Liver (tissue), 9 donors: Measurements from ENCODE around the gene MDH1B. TPM values are rescaled to one million over a fixed set of nuclear protein-coding genes. Genes with fewer than 3 reads are reported as not detected.

ENCODE experiments used
- DNase-seq: peaks from one replicate; pipeline ENCODE4 v3.0.0-alpha.2; 2017; ENCODE audit warnings: low spot score
- H3K27ac ChIP-seq, 2 donors: one replicate each; pipeline ENCODE4 v1.7.0; 2013; ENCODE audit warnings: inconsistent platforms in 2 of 2, low read length in 2 of 2, control low read depth in 1 of 2, low read depth in 1 of 2, mild to moderate bottlenecking in 1 of 2
- H3K27me3 ChIP-seq, 4 donors: one replicate each; pipeline versions ENCODE4 v1.6.1 to v1.7.0; 2013; ENCODE audit warnings: low read length in 3 of 4, inconsistent platforms in 1 of 4, mild to moderate bottlenecking in 1 of 4, moderate library complexity in 1 of 4; ENCODE audit not compliant: control insufficient read depth in 4 of 4, insufficient read depth in 4 of 4
- H3K36me3 ChIP-seq, 4 donors: one replicate each; pipeline versions ENCODE4 v1.6.1 to v1.7.0; 2013; ENCODE audit warnings: low read length in 3 of 4, mild to moderate bottlenecking in 3 of 4, low read depth in 1 of 4, moderate library complexity in 1 of 4; ENCODE audit not compliant: control insufficient read depth in 4 of 4, insufficient read depth in 3 of 4
- H3K4me1 ChIP-seq, 4 donors: one replicate each; pipeline versions ENCODE4 v1.6.1 to v1.7.0; 2013; ENCODE audit warnings: low read length in 3 of 4, mild to moderate bottlenecking in 3 of 4, moderate library complexity in 1 of 4; ENCODE audit not compliant: control insufficient read depth in 4 of 4, insufficient read depth in 4 of 4
- H3K4me3 ChIP-seq, 3 donors: one replicate each; pipeline versions ENCODE4 v1.6.1 to v1.7.0; 2013; ENCODE audit warnings: low read length in 3 of 3, control low read depth in 1 of 3, low read depth in 1 of 3, mild to moderate bottlenecking in 1 of 3
- H3K9ac ChIP-seq, 2 donors: one replicate each; pipeline ENCODE4 v1.7.0; 2013; ENCODE audit warnings: low read length in 2 of 2, mild to moderate bottlenecking in 2 of 2, moderate library complexity in 2 of 2, control low read depth in 1 of 2, low read depth in 1 of 2
- H3K9me3 ChIP-seq, 4 donors: one replicate each; pipeline versions ENCODE4 v1.6.1 to v1.7.0; 2013; ENCODE audit warnings: low read length in 3 of 4; ENCODE audit not compliant: control insufficient read depth in 4 of 4
- CTCF ChIP-seq: fragments of 150-350 bp; IDR thresholded peaks from 2 replicates; pipeline ENCODE4 v1.5.1; 2017; ENCODE audit warnings: improper control_type of control experiment, low read depth, low read length; ENCODE audit not compliant: missing input control
- EGR1 ChIP-seq, 2 donors: IDR thresholded peaks; 2 replicates each; pipeline ENCODE4 v1.6.1; 2016 to 2018; ENCODE audit warnings: antibody characterized with exemption in 2 of 2, low read depth in 2 of 2
- FOXA1 ChIP-seq: IDR thresholded peaks from 2 replicates; pipeline ENCODE4 v1.6.1; 2016; ENCODE audit warnings: antibody characterized with exemption
- FOXA2 ChIP-seq: IDR thresholded peaks from 2 replicates; pipeline ENCODE4 v1.6.1; 2016; ENCODE audit warnings: antibody characterized with exemption
- GABPA ChIP-seq, 2 donors: IDR thresholded peaks in 1 of 2; conservative IDR thresholded peaks in 1 of 2; 2 replicates each; pipeline ENCODE4 v1.6.1; 2016; ENCODE audit warnings: antibody characterized with exemption in 2 of 2, mild to moderate bottlenecking in 1 of 2, moderate library complexity in 1 of 2
- HNF4A ChIP-seq, 2 donors: conservative IDR thresholded peaks; 2 replicates each; pipeline ENCODE4 v1.6.1; 2016; ENCODE audit warnings: antibody characterized with exemption in 2 of 2, mild to moderate bottlenecking in 2 of 2
- HNF4G ChIP-seq: IDR thresholded peaks from 2 replicates; pipeline ENCODE4 v1.6.1; 2016; ENCODE audit warnings: antibody characterized with exemption
- JUND ChIP-seq, 2 donors: IDR thresholded peaks; 2 replicates each; pipeline ENCODE4 v1.6.1; 2016; ENCODE audit warnings: antibody characterized with exemption in 2 of 2
- MAX ChIP-seq: IDR thresholded peaks from 2 replicates; pipeline ENCODE4 v1.6.1; 2016; ENCODE audit warnings: antibody characterized with exemption
- NR2F2 ChIP-seq: IDR thresholded peaks from 2 replicates; pipeline ENCODE4 v1.6.1; 2016; ENCODE audit warnings: antibody characterized with exemption
- RAD21 ChIP-seq, 2 donors: IDR thresholded peaks; 2 replicates each; pipeline ENCODE4 v1.6.1; 2016; ENCODE audit warnings: antibody characterized with exemption in 2 of 2, mild to moderate bottlenecking in 2 of 2
- RXRA ChIP-seq, 2 donors: IDR thresholded peaks; 2 replicates each; pipeline ENCODE4 v1.6.1; 2017 to 2018; ENCODE audit warnings: antibody characterized with exemption in 2 of 2, mild to moderate bottlenecking in 1 of 2
- SP1 ChIP-seq: IDR thresholded peaks from 2 replicates; pipeline ENCODE4 v1.6.1; 2018; ENCODE audit warnings: antibody characterized with exemption, mild to moderate bottlenecking
- TAF1 ChIP-seq: conservative IDR thresholded peaks from 2 replicates; pipeline ENCODE4 v1.6.1; 2016; ENCODE audit warnings: antibody characterized with exemption, mild to moderate bottlenecking
- YY1 ChIP-seq: IDR thresholded peaks from 2 replicates; pipeline ENCODE4 v1.6.1; 2016; ENCODE audit warnings: antibody characterized with exemption, mild to moderate bottlenecking
- WGBS: extraction: QIAGEN DNeasy Blood & Tissue Kit; methylation state at CpG from one replicate; pipeline ENCODE4 v1.1.7; 2013; 5-methylcytosine and 5-hydroxymethylcytosine counted together
- polyA plus RNA-seq, 2 donors: library from polyadenylated mRNA; stranded (reverse) in 1 of 2; unstranded in 1 of 2; fragments of 200-250 nt in 1 of 2; fragments of >200 nt in 1 of 2; fragmentation: Nextera tagmentation in 1 of 2; extraction: Ambion mirVana in 1 of 2; gene quantifications; one replicate each; pipeline versions ENCODE4 v1.2.1 to v1.2.3, GENCODE V29; 2013 to 2015
- total RNA-seq, 2 donors: library from RNA; depleted of rRNA; stranded (reverse); fragments of >200 nt; gene quantifications; one replicate each; pipeline ENCODE4 v1.2.3, GENCODE V29; 2014
- TF ChIP-seq, protein P1 (sequence below): IDR thresholded peaks from 2 replicates; pipeline ENCODE4 v1.6.1; 2016; ENCODE audit warnings: antibody characterized with exemption
- TF ChIP-seq, protein P2 (sequence below): IDR thresholded peaks from 2 replicates; pipeline ENCODE4 v1.6.1; 2016; ENCODE audit warnings: antibody characterized with exemption
- donor health status: healthy.
- donor health status: healthy.
- donor health status: healthy.
- donor health status: healthy.
- donor health status: healthy.

The MDH1B gene
- total and polyA plus RNA-seq, 4 donors = 0.09 to 0.33 (median 0.18) TPM; not detected in 1

DNA sequence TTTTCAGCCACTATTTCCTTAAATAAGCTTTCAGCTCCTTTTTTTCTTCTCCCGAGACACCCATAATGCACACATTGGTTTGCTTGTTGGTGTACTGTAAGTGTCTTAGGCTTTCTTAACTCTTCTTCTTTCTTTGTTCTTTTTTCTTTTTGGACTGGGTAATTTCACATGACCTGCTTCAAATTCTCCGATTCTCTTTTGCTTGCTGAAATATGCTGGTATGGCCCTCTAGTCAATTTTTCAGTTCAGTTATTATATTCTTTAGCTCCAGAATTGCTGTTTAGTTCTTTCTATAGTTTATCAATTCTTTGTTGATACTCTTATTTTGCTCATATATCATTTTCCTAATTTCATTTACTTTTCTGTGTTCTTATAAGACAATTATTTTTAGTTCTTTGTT lies 15.5 kb upstream of the MDH1B start:
- WGBS = 98% methylated on average over 2 of the region's 2 CpGs
- Histone ChIP-seq H3K4me3 (no peak overlapping the region), H3K27ac (no peak overlapping the region), H3K36me3 (peaks cover 8 to 46% (median 29%) of the 10 kb centered on the region in 4 donors), H3K27me3 (no peaks in the 10 kb centered on the region), H3K9me3 (no peaks in the 10 kb centered on the region), H3K9ac (no peak overlapping the region), H3K4me1 (no peaks in the 10 kb centered on the region)
- no peak for DNase-seq
- TF ChIP-seq GABPA (IDR thresholded peaks at IDR 0.05 in 1 of 2, conservative IDR thresholded peaks at IDR 0.05 in 1 of 2) (no peak), YY1 (no peak), SP1 (no peak), RXRA (IDR thresholded peaks at IDR 0.05) (no peak), RAD21 (IDR thresholded peaks at IDR 0.05) (no peak), JUND (IDR thresholded peaks at IDR 0.05) (no peak), EGR1 (IDR thresholded peaks at IDR 0.05; ENCODE audit: low read depth in 2 of 2) (no peak), NR2F2 (no peak), HNF4G (no peak)

GRCh38 chr2:206776432-206776831 lies 11.3 kb upstream of the MDH1B start:
- Histone ChIP-seq H3K4me3 (no peak overlapping the region), H3K27ac (no peak overlapping the region), H3K9me3 (no peaks in the 10 kb centered on the region), H3K27me3 (no peaks in the 10 kb centered on the region), H3K36me3 (peaks cover 2 to 43% (median 39%) of the 10 kb centered on the region in 4 donors), H3K4me1 (no peaks in the 10 kb centered on the region), H3K9ac (no peak overlapping the region)
- TF ChIP-seq JUND (IDR thresholded peaks at IDR 0.05) = no peak
- TF ChIP-seq NR2F2 = no peak
- no peak for TF ChIP-seq YY1
- TF ChIP-seq RAD21 (IDR thresholded peaks at IDR 0.05) = no peak
- no peak for TF ChIP-seq MAX
- TF ChIP-seq EGR1 (IDR thresholded peaks at IDR 0.05; ENCODE audit: low read depth in 2 of 2) = no peak
- no peak for TF ChIP-seq FOXA2
- TF ChIP-seq, protein P1, sequence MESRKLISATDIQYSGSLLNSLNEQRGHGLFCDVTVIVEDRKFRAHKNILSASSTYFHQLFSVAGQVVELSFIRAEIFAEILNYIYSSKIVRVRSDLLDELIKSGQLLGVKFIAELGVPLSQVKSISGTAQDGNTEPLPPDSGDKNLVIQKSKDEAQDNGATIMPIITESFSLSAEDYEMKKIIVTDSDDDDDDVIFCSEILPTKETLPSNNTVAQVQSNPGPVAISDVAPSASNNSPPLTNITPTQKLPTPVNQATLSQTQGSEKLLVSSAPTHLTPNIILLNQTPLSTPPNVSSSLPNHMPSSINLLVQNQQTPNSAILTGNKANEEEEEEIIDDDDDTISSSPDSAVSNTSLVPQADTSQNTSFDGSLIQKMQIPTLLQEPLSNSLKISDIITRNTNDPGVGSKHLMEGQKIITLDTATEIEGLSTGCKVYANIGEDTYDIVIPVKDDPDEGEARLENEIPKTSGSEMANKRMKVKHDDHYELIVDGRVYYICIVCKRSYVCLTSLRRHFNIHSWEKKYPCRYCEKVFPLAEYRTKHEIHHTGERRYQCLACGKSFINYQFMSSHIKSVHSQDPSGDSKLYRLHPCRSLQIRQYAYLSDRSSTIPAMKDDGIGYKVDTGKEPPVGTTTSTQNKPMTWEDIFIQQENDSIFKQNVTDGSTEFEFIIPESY = no peak
- TF ChIP-seq HNF4G = no peak
- TF ChIP-seq GABPA (IDR thresholded peaks at IDR 0.05 in 1 of 2, conservative IDR thresholded peaks at IDR 0.05 in 1 of 2) = no peak
- no peak for TF ChIP-seq SP1
- TF ChIP-seq TAF1 = no peak
- no peak for TF ChIP-seq RXRA (IDR thresholded peaks at IDR 0.05)
- no peak for TF ChIP-seq HNF4A (conservative IDR thresholded peaks at IDR 0.05)
- no peak for TF ChIP-seq CTCF
- TF ChIP-seq, protein P2, sequence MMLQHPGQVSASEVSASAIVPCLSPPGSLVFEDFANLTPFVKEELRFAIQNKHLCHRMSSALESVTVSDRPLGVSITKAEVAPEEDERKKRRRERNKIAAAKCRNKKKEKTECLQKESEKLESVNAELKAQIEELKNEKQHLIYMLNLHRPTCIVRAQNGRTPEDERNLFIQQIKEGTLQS = no peak
- TF ChIP-seq FOXA1 = no peak
- no peak for DNase-seq
